Activated CD4-positive, alpha-beta T cell treated with anti-CD3 and anti-CD28 coated beads for 36 hours (primary cell): ENCODE measurements around the gene TYW1. TPM values are rescaled to one million over a fixed set of nuclear protein-coding genes. Genes with fewer than 3 reads are reported as not detected.
"Not testable (repeated sequence)": the region's sequence is repeated elsewhere in the genome, so short reads cannot be mapped to it uniquely, and the experiment has no call there.

Experiments
- ATAC-seq: fragments of 200-7000 bp; cut with Tn5 transposase; one replicate; pipeline ENCODE4 v1.10.0; 2021; ENCODE audit warnings: mild to moderate bottlenecking, moderate library complexity
- CTCF ChIA-PET: fragments of 350-600 bp; sonication (Branson Sonifier 250); formaldehyde crosslinking; loops from one replicate; lab custom pipeline; 2021; ENCODE audit warnings: antibody characterized with exemption; lab: Charles Lee
- POLR2A ChIA-PET: fragments of 350-600 bp; sonication (Branson Sonifier 250); formaldehyde crosslinking; loops from one replicate; lab custom pipeline; 2021; ENCODE audit warnings: antibody characterized with exemption, inconsistent platforms; lab: Charles Lee
- DNase-seq: peaks from one replicate; pipeline ENCODE4 v3.0.0-alpha.2; 2020
- H3K27ac Mint-ChIP-seq: one replicate; pipeline ENCODE4 v1.8.0; 2021; ENCODE audit warnings: mixed read lengths
- H3K27me3 Mint-ChIP-seq: one replicate; pipeline ENCODE4 v1.8.0; 2021; ENCODE audit warnings: mixed read lengths
- H3K36me3 Mint-ChIP-seq: one replicate; pipeline ENCODE4 v1.8.0; 2021; ENCODE audit warnings: low read depth, mixed read lengths
- H3K4me1 Mint-ChIP-seq: one replicate; pipeline ENCODE4 v1.8.0; 2021; ENCODE audit warnings: mixed read lengths
- H3K4me3 Mint-ChIP-seq: one replicate; pipeline ENCODE4 v1.8.0; 2021; ENCODE audit warnings: mild to moderate bottlenecking, moderate library complexity, mixed read lengths
- H3K9me3 Mint-ChIP-seq: one replicate; pipeline ENCODE4 v1.8.0; 2021; ENCODE audit warnings: low read depth, mixed read lengths
- intact Hi-C, 2 experiments: fragments of 100-400 bp; cut with DNase I in 1 of 2; cut with micrococcal nuclease in 1 of 2; formaldehyde crosslinking; loops; one replicate each; pipeline versions ENCODE4 v1.14.2 to v1.15.1; 2022 to 2024; cut with DNase I, micrococcal nuclease
- total RNA-seq, 2 experiments: library from RNA; stranded (reverse); gene quantifications; one replicate each; pipeline ENCODE4 v1.2.3, GENCODE V29; 2021

The TYW1 gene
- total RNA-seq, 2 experiments from 2014 or later, result 13.1 to 14.7 TPM

DNA sequence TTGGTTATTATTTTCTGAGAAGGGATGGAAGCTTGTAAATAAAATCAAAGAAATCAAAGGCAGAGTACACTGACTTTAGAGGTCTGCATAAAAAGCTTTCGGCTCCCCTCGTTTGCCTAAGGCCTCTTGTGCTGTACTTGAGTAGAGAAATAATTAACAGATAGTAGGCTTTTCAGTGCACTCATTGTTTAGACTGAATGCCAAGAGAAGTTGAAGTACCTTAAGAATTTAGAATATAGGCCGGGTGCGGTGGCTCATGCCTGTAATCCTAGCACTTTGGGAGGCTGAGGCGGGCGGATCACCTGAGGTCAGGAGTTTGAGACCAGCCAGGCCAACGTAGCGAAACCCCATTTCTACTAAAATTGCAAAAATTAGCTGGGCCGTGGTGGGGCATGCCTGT, 232.4 kb downstream of the TYW1 start:
- DNase-seq, H3K4me3 Mint-ChIP-seq, H3K27me3 Mint-ChIP-seq, ATAC-seq, H3K4me1 Mint-ChIP-seq, CTCF ChIA-PET, H3K9me3 Mint-ChIP-seq, intact Hi-C loops: not testable (repeated sequence)
- peaks cover 26% of the 10 kb centered on the region for H3K36me3 Mint-ChIP-seq
- POLR2A ChIA-PET, result interaction anchor here (0.6 kb wide), 1 partner anchor 23 kb away, joined by 8 read pairs; no protein-coding TSS in a partner anchor
- H3K27ac Mint-ChIP-seq, result peak overlapping the region; percentile 6

DNA sequence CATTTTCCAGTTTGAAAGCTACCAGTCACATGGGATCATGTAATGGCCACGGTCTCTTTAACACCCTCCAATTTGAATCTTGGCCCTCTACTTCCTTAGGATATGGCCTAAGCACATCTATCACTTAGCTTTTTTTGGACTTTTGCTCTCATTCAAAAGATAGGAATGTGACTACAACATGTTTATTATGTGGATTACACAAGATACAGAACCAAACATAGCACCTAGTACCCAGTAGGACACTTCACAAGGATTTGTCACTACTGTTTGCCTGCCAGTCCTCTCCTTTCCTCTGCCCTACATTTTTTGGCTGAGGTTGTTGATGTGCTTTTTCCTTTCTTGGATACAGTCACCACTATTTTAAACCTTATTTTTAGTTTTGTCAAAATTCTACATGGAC, 233.4 kb downstream of the TYW1 start:
- H3K4me3 Mint-ChIP-seq, CTCF ChIA-PET, H3K27ac Mint-ChIP-seq, POLR2A ChIA-PET, intact Hi-C loops, H3K27me3 Mint-ChIP-seq, H3K4me1 Mint-ChIP-seq, DNase-seq, H3K9me3 Mint-ChIP-seq, ATAC-seq: not testable (repeated sequence)
- H3K36me3 Mint-ChIP-seq, result peaks cover 20% of the 10 kb centered on the region

DNA sequence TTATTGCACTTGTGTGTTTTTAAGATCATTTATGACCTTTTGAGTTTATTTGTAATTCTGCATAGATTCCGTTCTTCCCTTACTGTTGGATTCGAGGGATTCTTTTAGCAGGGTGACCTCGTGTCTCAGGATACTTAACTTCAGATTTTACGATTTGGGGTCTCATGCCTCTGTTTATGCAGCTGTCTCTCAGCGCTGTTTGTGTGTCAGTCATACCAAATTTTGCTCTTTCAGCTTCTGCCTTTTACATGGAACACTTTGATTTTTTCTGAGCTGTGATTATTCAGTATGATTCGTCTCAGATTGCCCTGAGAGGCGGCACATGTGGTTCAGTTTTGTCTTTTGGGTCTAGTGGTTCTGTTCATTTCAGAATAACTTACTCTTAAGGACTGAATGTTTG, 236.9 kb downstream of the TYW1 start:
- peaks cover 15% of the 10 kb centered on the region for H3K36me3 Mint-ChIP-seq
- H3K9me3 Mint-ChIP-seq, H3K4me3 Mint-ChIP-seq, H3K27me3 Mint-ChIP-seq, POLR2A ChIA-PET, intact Hi-C loops, DNase-seq, H3K4me1 Mint-ChIP-seq, CTCF ChIA-PET, ATAC-seq, H3K27ac Mint-ChIP-seq: not testable (repeated sequence)

DNA sequence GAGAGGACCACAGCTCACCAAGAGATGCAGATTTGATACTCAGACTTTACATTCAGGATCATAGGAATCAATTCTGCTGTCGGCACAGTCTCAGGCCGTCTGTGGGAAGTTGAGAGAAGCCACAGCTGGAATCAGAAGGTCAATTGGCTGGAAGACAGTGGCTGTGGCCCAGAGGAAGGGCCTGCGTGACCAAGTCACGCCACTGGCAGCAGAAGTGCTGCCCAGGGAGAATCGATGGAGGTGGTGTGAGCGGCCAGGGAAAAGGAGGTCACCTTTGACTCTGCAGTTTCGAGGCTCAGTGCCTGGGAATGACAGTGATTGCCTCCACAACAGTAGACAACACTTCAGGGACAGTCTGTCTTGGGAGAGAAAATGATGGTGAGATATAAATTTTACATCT, 239.6 kb downstream of the TYW1 start:
- peaks cover 11% of the 10 kb centered on the region for H3K36me3 Mint-ChIP-seq
- DNase-seq, H3K9me3 Mint-ChIP-seq, POLR2A ChIA-PET, H3K4me1 Mint-ChIP-seq, H3K4me3 Mint-ChIP-seq, H3K27me3 Mint-ChIP-seq, CTCF ChIA-PET, ATAC-seq, intact Hi-C loops: not testable (repeated sequence)
- peak overlapping the region; percentile 29 for H3K27ac Mint-ChIP-seq

DNA sequence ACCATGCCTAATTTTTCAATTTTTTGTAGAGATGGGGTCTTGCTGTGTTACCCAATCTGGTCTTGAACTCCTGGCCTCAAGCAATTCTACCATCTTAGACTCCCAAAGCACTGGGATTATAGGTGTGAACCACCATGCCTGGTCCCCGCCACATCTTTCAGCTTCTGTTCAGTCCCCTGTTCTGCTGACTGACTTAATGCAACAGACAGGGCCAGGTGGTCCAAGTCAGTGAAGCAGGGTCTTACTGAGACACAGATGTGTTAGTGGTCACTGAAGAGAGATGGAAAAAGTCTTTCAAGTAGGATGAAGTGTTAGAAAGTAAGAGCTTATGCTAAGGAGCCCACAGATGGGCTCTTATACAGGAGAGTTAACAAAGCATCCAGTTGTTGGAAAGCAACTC, 246.2 kb downstream of the TYW1 start:
- H3K4me3 Mint-ChIP-seq, intact Hi-C loops, DNase-seq, CTCF ChIA-PET, H3K27ac Mint-ChIP-seq, H3K27me3 Mint-ChIP-seq, ATAC-seq, H3K9me3 Mint-ChIP-seq, H3K4me1 Mint-ChIP-seq, POLR2A ChIA-PET: not testable (repeated sequence)
- H3K36me3 Mint-ChIP-seq, result peaks cover 13% of the 10 kb centered on the region

DNA sequence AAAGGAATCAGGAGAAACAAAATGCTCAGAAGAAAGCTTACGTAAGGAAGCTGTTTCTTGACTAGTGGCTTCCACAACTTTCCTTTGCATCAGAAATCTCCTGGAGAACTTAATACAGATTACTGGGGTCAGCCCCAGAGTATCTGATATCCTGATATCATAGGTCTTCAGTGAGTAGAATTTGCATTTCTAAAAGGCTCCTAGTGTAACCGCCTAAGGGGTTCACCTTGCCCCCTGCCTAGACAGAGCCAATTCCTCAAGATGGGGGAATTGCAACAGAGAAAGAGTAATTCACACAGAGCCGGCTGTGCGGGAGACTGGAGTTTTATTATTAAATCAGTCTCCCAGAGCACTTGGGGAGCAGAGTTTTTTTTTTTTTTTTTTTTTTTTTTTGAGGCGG, 251.7 kb downstream of the TYW1 start:
- peaks cover 23% of the 10 kb centered on the region for H3K36me3 Mint-ChIP-seq
- ATAC-seq, H3K4me3 Mint-ChIP-seq, H3K27ac Mint-ChIP-seq, H3K9me3 Mint-ChIP-seq, DNase-seq, intact Hi-C loops, POLR2A ChIA-PET, CTCF ChIA-PET, H3K4me1 Mint-ChIP-seq, H3K27me3 Mint-ChIP-seq: not testable (repeated sequence)

DNA sequence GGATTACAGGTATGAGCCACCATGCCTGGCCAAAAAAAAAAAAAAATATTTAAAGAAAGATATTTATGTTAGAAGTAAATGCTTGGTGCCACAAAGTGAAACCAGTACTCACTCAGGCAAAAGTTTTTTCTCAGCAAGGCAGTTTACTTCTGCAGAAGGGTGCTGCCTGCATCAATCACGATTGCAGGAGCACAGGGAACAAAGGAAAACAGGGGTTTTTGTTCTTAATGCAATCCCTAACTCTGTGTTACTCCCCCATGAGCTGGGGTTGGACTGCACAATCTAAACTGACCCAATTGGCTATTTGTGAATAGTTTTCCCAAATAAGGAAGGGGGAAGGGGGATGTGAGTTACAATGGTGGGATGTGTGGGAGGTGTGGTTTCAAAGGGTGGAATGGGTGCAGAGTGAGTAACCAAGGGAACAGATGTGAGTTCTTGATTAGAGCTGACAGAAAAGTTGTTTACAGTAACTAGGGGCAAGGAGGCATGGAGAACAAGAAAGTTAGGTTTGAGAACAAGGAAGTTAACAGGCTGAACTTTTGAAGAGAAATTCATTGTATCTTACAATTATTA, 255.4 kb downstream of the TYW1 start:
- Mint-ChIP-seq H3K36me3 (peaks cover 21% of the 10 kb centered on the region), H3K9me3 (peaks cover 10% of the 10 kb centered on the region), H3K4me1 (peaks cover 3% of the 10 kb centered on the region), H3K4me3 (no peak overlapping the region), H3K27me3 (no peaks in the 10 kb centered on the region), H3K27ac (no peak overlapping the region)
- no peak for ATAC-seq
- intact Hi-C loops, result no loop called here
- POLR2A ChIA-PET, result interaction anchor here (0.6 kb wide), 1 partner anchor 23 kb away, joined by 8 read pairs; no protein-coding TSS in a partner anchor
- CTCF ChIA-PET, result no interaction called here
- DNase-seq, result no peak

DNA sequence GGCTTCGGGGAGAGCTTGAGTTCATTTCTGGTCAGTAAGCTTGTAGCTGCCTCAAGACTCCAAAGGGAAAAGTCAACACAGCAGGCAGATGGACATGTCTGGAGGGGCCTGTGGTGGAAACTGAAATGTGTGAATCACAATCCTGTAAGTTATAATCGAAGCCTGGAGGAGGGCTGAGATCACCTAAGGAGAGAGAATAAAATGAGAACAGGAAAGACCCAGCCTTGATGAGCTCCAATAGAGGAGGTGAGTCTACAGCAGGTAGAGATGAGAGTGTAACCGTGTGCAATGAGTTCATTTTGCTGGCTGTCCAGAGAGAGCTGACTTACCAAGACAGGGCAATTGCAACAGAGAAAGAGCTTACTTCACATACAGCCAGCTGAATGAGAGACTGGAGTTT, 258.4 kb downstream of the TYW1 start:
- POLR2A ChIA-PET, intact Hi-C loops, H3K4me1 Mint-ChIP-seq, H3K27ac Mint-ChIP-seq, DNase-seq, H3K4me3 Mint-ChIP-seq, H3K27me3 Mint-ChIP-seq, CTCF ChIA-PET: not testable (repeated sequence)
- peak; percentile 64 for ATAC-seq
- H3K9me3 Mint-ChIP-seq, result peaks cover 10% of the 10 kb centered on the region
- peaks cover 19% of the 10 kb centered on the region for H3K36me3 Mint-ChIP-seq

DNA sequence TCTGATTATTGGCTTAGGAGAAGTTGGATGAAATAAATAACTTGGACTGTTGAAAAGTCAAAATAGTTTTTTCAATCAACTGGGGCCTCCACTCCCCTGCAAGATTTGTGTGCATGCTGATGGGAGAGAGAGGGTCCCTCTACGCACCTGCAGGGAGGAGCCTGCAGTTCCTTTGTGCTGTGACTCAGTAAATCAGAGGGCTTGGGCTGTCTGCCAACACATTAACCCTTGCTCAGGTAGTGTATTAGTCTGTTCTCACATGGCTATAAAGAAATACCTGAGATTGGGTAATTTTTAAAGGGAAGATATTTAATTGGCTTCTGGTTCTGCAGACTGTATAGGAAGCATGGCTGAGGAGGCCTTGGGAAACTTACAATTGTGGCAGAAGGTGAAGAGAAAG, 261.1 kb downstream of the TYW1 start:
- ATAC-seq, H3K4me1 Mint-ChIP-seq, H3K27me3 Mint-ChIP-seq, CTCF ChIA-PET, H3K4me3 Mint-ChIP-seq, intact Hi-C loops, POLR2A ChIA-PET, DNase-seq, H3K9me3 Mint-ChIP-seq, H3K27ac Mint-ChIP-seq: not testable (repeated sequence)
- peaks cover 12% of the 10 kb centered on the region for H3K36me3 Mint-ChIP-seq

DNA sequence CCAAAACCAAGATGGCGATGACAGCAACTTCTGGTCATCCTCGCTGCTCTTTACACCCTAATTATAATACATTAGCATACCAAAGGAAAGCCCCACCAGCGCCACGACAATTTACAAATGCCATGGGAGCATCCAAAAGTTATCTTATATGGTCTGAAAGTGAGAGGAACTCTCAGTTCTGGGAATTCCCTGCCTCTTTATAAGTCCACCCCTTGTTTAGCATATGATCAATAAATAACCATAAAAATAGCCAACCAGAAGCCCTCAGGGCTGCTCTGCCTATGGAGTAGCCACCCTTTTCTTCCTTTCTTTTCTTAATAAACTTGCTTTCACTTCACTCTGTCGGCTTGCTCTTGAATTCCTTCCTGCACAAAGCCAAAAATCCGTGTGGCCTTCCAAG, 262.7 kb downstream of the TYW1 start:
- intact Hi-C loops, POLR2A ChIA-PET, H3K9me3 Mint-ChIP-seq, H3K27me3 Mint-ChIP-seq, ATAC-seq, DNase-seq, H3K4me3 Mint-ChIP-seq, H3K27ac Mint-ChIP-seq, CTCF ChIA-PET, H3K4me1 Mint-ChIP-seq: not testable (repeated sequence)
- H3K36me3 Mint-ChIP-seq, result peaks cover 14% of the 10 kb centered on the region

DNA sequence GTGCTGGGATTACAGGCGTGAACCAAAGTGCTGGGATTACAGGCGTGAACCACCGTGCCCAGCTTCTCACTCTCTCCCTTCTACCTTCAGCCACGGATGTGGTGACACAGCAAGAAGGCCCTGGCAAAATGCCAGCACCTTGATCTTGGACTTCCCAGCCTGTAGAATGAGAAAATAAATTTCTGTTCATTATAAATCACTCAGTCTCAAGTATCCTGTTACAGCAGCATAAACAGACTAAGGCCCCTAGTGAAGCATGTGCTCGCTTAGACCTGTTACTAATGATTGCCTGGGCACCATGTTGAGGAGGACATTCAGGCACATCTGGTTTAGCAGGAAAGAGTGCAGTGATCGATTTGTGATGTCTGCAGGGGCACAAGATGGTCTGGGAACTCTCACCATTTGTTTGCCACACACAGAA, 263.5 kb downstream of the TYW1 start:
- POLR2A ChIA-PET, result interaction anchor here (0.6 kb wide), 1 partner anchor 1445 kb away, joined by 7 read pairs; no protein-coding TSS in a partner anchor
- H3K9me3 Mint-ChIP-seq, CTCF ChIA-PET, H3K4me1 Mint-ChIP-seq, H3K27ac Mint-ChIP-seq, ATAC-seq, H3K27me3 Mint-ChIP-seq, intact Hi-C loops, H3K4me3 Mint-ChIP-seq: not testable (repeated sequence)
- H3K36me3 Mint-ChIP-seq, result peaks cover 15% of the 10 kb centered on the region
- peak; percentile 44 for DNase-seq

DNA sequence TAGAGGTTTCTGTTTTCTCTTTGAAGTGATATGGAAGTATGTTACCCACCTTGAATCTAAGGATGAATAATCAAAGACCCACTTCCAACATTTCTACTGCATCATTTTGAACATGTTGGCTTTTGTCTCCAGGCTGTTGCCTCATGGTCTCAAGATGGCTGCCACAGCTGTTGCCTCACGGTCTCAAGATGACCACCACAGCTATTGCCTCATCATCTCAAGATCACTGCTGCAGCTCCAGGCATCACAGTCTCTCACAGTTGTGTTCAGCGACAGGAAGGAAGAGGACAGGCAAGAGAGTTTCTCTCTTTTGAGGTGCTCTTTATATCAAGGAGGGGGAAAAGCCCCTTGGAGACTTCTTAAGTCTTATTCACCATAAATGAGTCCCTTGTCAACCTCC, 267.4 kb downstream of the TYW1 start:
- H3K9me3 Mint-ChIP-seq, ATAC-seq, intact Hi-C loops, H3K4me3 Mint-ChIP-seq, H3K27ac Mint-ChIP-seq, POLR2A ChIA-PET, DNase-seq, H3K4me1 Mint-ChIP-seq, CTCF ChIA-PET, H3K27me3 Mint-ChIP-seq: not testable (repeated sequence)
- H3K36me3 Mint-ChIP-seq, result peaks cover 17% of the 10 kb centered on the region
